ENCODE data around the gene CLDN2. TPM values are rescaled to one million over a fixed set of nuclear protein-coding genes. Genes with fewer than 3 reads are reported as not detected.

The CLDN2 gene
- total RNA-seq, 2 experiments from 2014 or later = not detected

GRCh38 chrX:106927023-106927422 is 6.8 kb downstream of the CLDN2 start:
- ChIA-PET POLR2A (no interaction called here), CTCF (no interaction called here)
- Mint-ChIP-seq H3K4me1 (no peaks in the 10 kb centered on the region), H3K9me3 (ENCODE audit: low read depth) (no peaks in the 10 kb centered on the region), H3K27me3 (no peaks in the 10 kb centered on the region), H3K27ac (no peak overlapping the region), H3K36me3 (ENCODE audit: low read depth) (no peaks in the 10 kb centered on the region), H3K4me3 (no peak overlapping the region)
- no peak for DNase-seq
- intact Hi-C loops (cut with DNase I, micrococcal nuclease) = no loop called here
- no peak for ATAC-seq

GRCh38 chrX:106927700-106928099 is 7.5 kb downstream of the CLDN2 start:
- no peak overlapping the region for H3K27ac Mint-ChIP-seq
- intact Hi-C loops (cut with DNase I, micrococcal nuclease) = no loop called here
- ATAC-seq = no peak
- DNase-seq = no peak
- no peaks in the 10 kb centered on the region for H3K9me3 Mint-ChIP-seq (ENCODE audit: low read depth)
- POLR2A ChIA-PET = no interaction called here
- no peaks in the 10 kb centered on the region for H3K27me3 Mint-ChIP-seq
- CTCF ChIA-PET = no interaction called here
- no peaks in the 10 kb centered on the region for H3K4me1 Mint-ChIP-seq
- no peak overlapping the region for H3K4me3 Mint-ChIP-seq
- H3K36me3 Mint-ChIP-seq (ENCODE audit: low read depth) = no peaks in the 10 kb centered on the region

- ATAC-seq = no peak
- DNase-seq = no peak
- ChIA-PET POLR2A (no interaction called here), CTCF (no interaction called here)
- H3K4me3 Mint-ChIP-seq = no peak overlapping the region
- intact Hi-C loops (cut with DNase I, micrococcal nuclease) = no loop called here
- H3K27ac Mint-ChIP-seq = no peak overlapping the region
- no peaks in the 10 kb centered on the region for H3K36me3 Mint-ChIP-seq (ENCODE audit: low read depth)
- no peaks in the 10 kb centered on the region for H3K27me3 Mint-ChIP-seq
- H3K4me1 Mint-ChIP-seq = no peaks in the 10 kb centered on the region
- H3K9me3 Mint-ChIP-seq (ENCODE audit: low read depth) = no peaks in the 10 kb centered on the region
These were observed 8.0 kb downstream of the CLDN2 start for GRCh38 chrX:106928227-106928626.

GRCh38 chrX:106931831-106932491 is 11.8 kb downstream of the CLDN2 start:
- Mint-ChIP-seq H3K27ac (no peak overlapping the region), H3K36me3 (ENCODE audit: low read depth) (no peaks in the 10 kb centered on the region), H3K4me3 (no peak overlapping the region), H3K4me1 (peaks cover 2% of the 10 kb centered on the region), H3K9me3 (ENCODE audit: low read depth) (no peaks in the 10 kb centered on the region), H3K27me3 (no peaks in the 10 kb centered on the region)
- no peak for DNase-seq
- ATAC-seq = no peak
- POLR2A ChIA-PET = no interaction called here
- CTCF ChIA-PET = interaction anchor here (1.5 kb wide), 1 partner anchor 33 kb away, joined by 4 read pairs; no protein-coding TSS in a partner anchor
- intact Hi-C loops (cut with DNase I, micrococcal nuclease) = no loop called here

GRCh38 chrX:106932492-106932923 is 12.3 kb downstream of the CLDN2 start:
- H3K27ac Mint-ChIP-seq = no peak overlapping the region
- no peaks in the 10 kb centered on the region for H3K27me3 Mint-ChIP-seq
- H3K9me3 Mint-ChIP-seq (ENCODE audit: low read depth) = no peaks in the 10 kb centered on the region
- ATAC-seq = no peak
- no peaks in the 10 kb centered on the region for H3K36me3 Mint-ChIP-seq (ENCODE audit: low read depth)
- intact Hi-C loops (cut with DNase I, micrococcal nuclease) = no loop called here
- POLR2A ChIA-PET = no interaction called here
- CTCF ChIA-PET = interaction anchor here (0.7 to 1.5 kb wide), 2 partner anchors 34 to 1523 kb away, joined by 4 read pairs; no protein-coding TSS in a partner anchor
- peaks cover 2% of the 10 kb centered on the region for H3K4me1 Mint-ChIP-seq
- H3K4me3 Mint-ChIP-seq = no peak overlapping the region
- no peak for DNase-seq

GRCh38 chrX:106932960-106933537 is 12.8 kb downstream of the CLDN2 start:
- H3K27me3 Mint-ChIP-seq = no peaks in the 10 kb centered on the region
- H3K9me3 Mint-ChIP-seq (ENCODE audit: low read depth) = no peaks in the 10 kb centered on the region
- no peaks in the 10 kb centered on the region for H3K36me3 Mint-ChIP-seq (ENCODE audit: low read depth)
- DNase-seq (no peak), ATAC-seq (no peak)
- CTCF ChIA-PET = interaction anchor here (0.7 to 1.5 kb wide), 2 partner anchors 34 to 1522 kb away, joined by 4 read pairs; no protein-coding TSS in a partner anchor
- intact Hi-C loops (cut with DNase I, micrococcal nuclease) = no loop called here
- H3K27ac Mint-ChIP-seq = no peak overlapping the region
- H3K4me1 Mint-ChIP-seq = peaks cover 2% of the 10 kb centered on the region
- POLR2A ChIA-PET = no interaction called here
- no peak overlapping the region for H3K4me3 Mint-ChIP-seq

- peaks cover 2% of the 10 kb centered on the region for H3K4me1 Mint-ChIP-seq
- H3K27ac Mint-ChIP-seq = no peak overlapping the region
- POLR2A ChIA-PET = no interaction called here
- CTCF ChIA-PET = no interaction called here
- H3K9me3 Mint-ChIP-seq (ENCODE audit: low read depth) = no peaks in the 10 kb centered on the region
- no peaks in the 10 kb centered on the region for H3K36me3 Mint-ChIP-seq (ENCODE audit: low read depth)
- H3K27me3 Mint-ChIP-seq = no peaks in the 10 kb centered on the region
- intact Hi-C loops (cut with DNase I, micrococcal nuclease) = no loop called here
- no peak for DNase-seq
- ATAC-seq = no peak
- H3K4me3 Mint-ChIP-seq = no peak overlapping the region
These were observed 13.3 kb downstream of the CLDN2 start for GRCh38 chrX:106933538-106933961.

- Mint-ChIP-seq H3K36me3 (ENCODE audit: low read depth) (no peaks in the 10 kb centered on the region), H3K4me3 (no peak overlapping the region), H3K27ac (no peak overlapping the region), H3K27me3 (no peaks in the 10 kb centered on the region), H3K4me1 (peaks cover 2% of the 10 kb centered on the region), H3K9me3 (ENCODE audit: low read depth) (no peaks in the 10 kb centered on the region)
- ATAC-seq (no peak), DNase-seq (no peak)
- intact Hi-C loops (cut with DNase I, micrococcal nuclease) = no loop called here
- ChIA-PET POLR2A (no interaction called here), CTCF (no interaction called here)
These were observed 15.0 kb downstream of the CLDN2 start for GRCh38 chrX:106935175-106935574.

- intact Hi-C loops (cut with DNase I, micrococcal nuclease) = no loop called here
- H3K27ac Mint-ChIP-seq = no peak overlapping the region
- H3K9me3 Mint-ChIP-seq (ENCODE audit: low read depth) = no peaks in the 10 kb centered on the region
- ATAC-seq (no peak), DNase-seq (no peak)
- POLR2A ChIA-PET = no interaction called here
- CTCF ChIA-PET = no interaction called here
- no peak overlapping the region for H3K4me3 Mint-ChIP-seq
- H3K36me3 Mint-ChIP-seq (ENCODE audit: low read depth) = no peaks in the 10 kb centered on the region
- peaks cover 2% of the 10 kb centered on the region for H3K4me1 Mint-ChIP-seq
- no peaks in the 10 kb centered on the region for H3K27me3 Mint-ChIP-seq
These were observed 16.0 kb downstream of the CLDN2 start for GRCh38 chrX:106936246-106936645.

- Mint-ChIP-seq H3K27me3 (no peaks in the 10 kb centered on the region), H3K4me3 (no peak overlapping the region), H3K9me3 (ENCODE audit: low read depth) (no peaks in the 10 kb centered on the region), H3K27ac (no peak overlapping the region), H3K4me1 (peaks cover 3% of the 10 kb centered on the region), H3K36me3 (ENCODE audit: low read depth) (peaks cover 9% of the 10 kb centered on the region)
- intact Hi-C loops (cut with DNase I, micrococcal nuclease) = no loop called here
- DNase-seq (no peak), ATAC-seq (no peak)
- ChIA-PET CTCF (no interaction called here), POLR2A (no interaction called here)
These were observed 19.4 kb downstream of the CLDN2 start for GRCh38 chrX:106939566-106939965.

GRCh38 chrX:106940068-106940467 is 19.9 kb downstream of the CLDN2 start:
- Mint-ChIP-seq H3K9me3 (ENCODE audit: low read depth) (no peaks in the 10 kb centered on the region), H3K27me3 (no peaks in the 10 kb centered on the region), H3K27ac (no peak overlapping the region), H3K36me3 (ENCODE audit: low read depth) (peaks cover 9% of the 10 kb centered on the region), H3K4me1 (peaks cover 3% of the 10 kb centered on the region), H3K4me3 (no peak overlapping the region)
- ChIA-PET CTCF (interaction anchor here (0.5 kb wide), 1 partner anchor 46 kb away, joined by 3 read pairs; no protein-coding TSS in a partner anchor), POLR2A (no interaction called here)
- intact Hi-C loops (cut with DNase I, micrococcal nuclease) = no loop called here
- ATAC-seq (no peak), DNase-seq (no peak)

- Mint-ChIP-seq H3K27ac (no peak overlapping the region), H3K4me1 (peaks cover 3% of the 10 kb centered on the region), H3K9me3 (ENCODE audit: low read depth) (no peaks in the 10 kb centered on the region), H3K4me3 (no peak overlapping the region), H3K27me3 (no peaks in the 10 kb centered on the region), H3K36me3 (ENCODE audit: low read depth) (peaks cover 12% of the 10 kb centered on the region)
- no peak for DNase-seq
- intact Hi-C loops (cut with DNase I, micrococcal nuclease) = no loop called here
- CTCF ChIA-PET = no interaction called here
- POLR2A ChIA-PET = interaction anchor here (0.6 kb wide), 1 partner anchor 435 kb away, joined by 6 read pairs; no protein-coding TSS in a partner anchor
- ATAC-seq = no peak
These were observed 26.3 kb downstream of the CLDN2 start for GRCh38 chrX:106946464-106946863.
